Right lobe of liver (tissue), 6 donors: ENCODE measurements around the gene SCAF8. TPM values are rescaled to one million over a fixed set of nuclear protein-coding genes. Genes with fewer than 3 reads are reported as not detected.

ENCODE experiments used
- ATAC-seq, 4 donors: fragments of 200-7000 bp; cut with Tn5 transposase; one replicate each; pipeline ENCODE4 v1.9.1; 2020; ENCODE audit warnings: mild to moderate bottlenecking in 4 of 4, moderate library complexity in 4 of 4
- DNase-seq, 3 donors: peaks; one replicate each; pipeline ENCODE4 v3.0.0-alpha.2; 2020
- H3K27ac ChIP-seq, 3 donors: fragments of 200-600 bp; one replicate each; pipeline ENCODE4 v1.8.0; 2022
- H3K27me3 ChIP-seq, 2 donors: fragments of 200-600 bp; one replicate each; pipeline ENCODE4 v1.8.0; 2022
- H3K36me3 ChIP-seq, 4 donors: fragments of 200-600 bp; sonication (generic) in 1 of 4; one replicate each; pipeline versions ENCODE4 v1.5.1 to v1.8.0; 2017 to 2022; ENCODE audit warnings: control low read depth in 1 of 4
- H3K4me1 ChIP-seq, 4 donors: fragments of 200-600 bp; sonication (generic) in 1 of 4; one replicate each; pipeline versions ENCODE4 v1.5.1 to v1.8.0; 2017 to 2022; ENCODE audit warnings: control low read depth in 1 of 4
- H3K4me3 ChIP-seq, 3 donors: fragments of 200-600 bp; one replicate each; pipeline ENCODE4 v1.8.0; 2022
- H3K9me3 ChIP-seq, 4 donors: fragments of 200-600 bp; sonication (generic) in 1 of 4; one replicate each; pipeline versions ENCODE4 v1.5.1 to v1.8.0; 2017 to 2022; ENCODE audit warnings: control low read depth in 1 of 4
- CTCF ChIP-seq, 4 donors: fragments of 200-600 bp in 3 of 4; fragments of 450-650 bp in 1 of 4; IDR thresholded peaks; one replicate each; pipeline versions ENCODE4 v1.5.1 to v1.8.0; 2016 to 2022; ENCODE audit warnings: antibody characterized with exemption in 4 of 4, mild to moderate bottlenecking in 2 of 4
- POLR2A ChIP-seq: fragments of 450-650 bp; IDR thresholded peaks from one replicate; pipeline ENCODE4 v1.6.1; 2017; ENCODE audit warnings: antibody characterized with exemption, mild to moderate bottlenecking
- WGBS: methylation state at CpG from one replicate; pipeline ENCODE4 v1.1.6; 2018; ENCODE audit warnings: low coverage, low lambda C conversion rate; ENCODE audit not compliant: insufficient coverage; ENCODE audit errors: missing lambda C conversion rate; 5-methylcytosine and 5-hydroxymethylcytosine counted together
- intact Hi-C, 2 donors: fragments of 100-400 bp; cut with DNase I; formaldehyde crosslinking; loops; one replicate each; pipeline versions ENCODE4 v1.11.2 to v1.14.1; 2022
- total RNA-seq, 6 experiments: library from RNA; depleted of rRNA in 2 of 6; stranded (reverse); fragments of >200 nt in 2 of 6; fragmentation: NEBNext Ultra II Directional in 3 of 6; extraction: Animal tissue kit (Norgen Biotek cat#: 25700) in 3 of 6; gene quantifications; one replicate each; pipeline versions ENCODE4 v1.1.0 to v1.2.4, GENCODE V29; 2016 to 2023
- donor health status: DM: no; HTN: yes; CAD: no.
- donor health status: DM: no; HTN: no; CAD: no.
- donor health status: DM: no; HTN: no; CAD: no.
- donor health status: DM: no; HTN: yes; CAD: no.
- donor health status: DM: no; HTN: yes; CAD: no.

SCAF8 gene
- total RNA-seq, 6 experiments from 2014 or later, result 12.7 to 17.2 (median 14.3) TPM

- Histone ChIP-seq H3K36me3 (peaks cover 0 to 60% (median 26%) of the 10 kb centered on the region in 4 donors), H3K4me1 (no peaks in the 10 kb centered on the region), H3K27me3 (no peaks in the 10 kb centered on the region), H3K4me3 (no peak overlapping the region), H3K9me3 (no peaks in the 10 kb centered on the region), H3K27ac (no peak overlapping the region)
- TF ChIP-seq CTCF (IDR thresholded peaks at IDR 0.05) (no peak), POLR2A (no peak)
- intact Hi-C loops, result no loop called here
- ATAC-seq (no peak), DNase-seq (no peak)
- 95% methylated on average over 1 of the region's 1 CpG for WGBS
Measured at GRCh38 chr6:154829970-154830369, 96.8 kb downstream of the SCAF8 start.

DNA sequence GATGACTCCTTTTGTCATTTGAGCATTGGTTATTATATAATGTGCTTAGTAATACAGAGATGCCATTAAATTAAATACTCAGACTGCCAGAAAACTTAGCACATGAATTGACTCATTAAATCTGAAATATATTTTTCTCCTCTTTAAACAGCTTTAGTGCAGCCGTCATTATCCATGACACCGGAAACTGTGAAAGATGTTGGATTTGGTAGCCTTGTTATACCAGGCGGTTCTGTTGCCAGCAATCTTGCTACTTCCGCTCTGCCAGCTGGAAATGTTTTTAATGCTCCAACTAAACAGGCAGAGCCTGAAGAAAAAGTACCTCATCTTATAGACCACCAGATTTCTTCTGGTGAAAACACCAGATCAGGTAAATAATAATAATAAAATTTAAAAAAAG is 97.6 kb downstream of the SCAF8 start:
- intact Hi-C loops, result no loop called here
- H3K4me3 ChIP-seq, result no peak overlapping the region
- ATAC-seq (no peak), DNase-seq (no peak)
- 97% methylated on average over 4 of the region's 4 CpGs for WGBS
- H3K27ac ChIP-seq, result no peak overlapping the region
- H3K9me3 ChIP-seq, result no peaks in the 10 kb centered on the region
- TF ChIP-seq CTCF (IDR thresholded peaks at IDR 0.05) (no peak), POLR2A (no peak)
- H3K27me3 ChIP-seq, result no peaks in the 10 kb centered on the region
- H3K4me1 ChIP-seq, result no peaks in the 10 kb centered on the region
- H3K36me3 ChIP-seq, result peaks cover 0 to 56% (median 26%) of the 10 kb centered on the region in 4 donors

DNA sequence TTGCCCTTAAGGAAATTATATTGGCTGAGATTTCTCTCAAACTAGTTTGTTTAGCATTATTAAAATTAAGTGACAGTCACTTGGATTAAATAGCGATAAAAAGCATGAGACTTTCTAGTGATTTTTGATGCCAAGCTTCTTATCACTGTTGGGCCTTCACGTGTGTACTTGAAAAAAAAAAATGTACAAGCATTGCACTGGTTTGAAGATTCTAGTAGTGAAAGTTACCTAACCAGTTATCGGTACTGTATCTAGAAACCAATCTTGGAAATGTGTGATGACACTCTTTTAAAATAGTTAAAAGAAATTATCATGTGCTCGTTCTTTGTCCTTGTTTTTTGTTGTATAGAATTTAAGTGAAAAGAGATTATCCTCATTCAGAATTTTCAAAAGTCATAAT is 102.1 kb downstream of the SCAF8 start:
- H3K36me3 ChIP-seq, result peaks cover 0 to 33% (median 17%) of the 10 kb centered on the region in 4 donors
- no peak for ATAC-seq
- H3K27me3 ChIP-seq, result no peaks in the 10 kb centered on the region
- no peak for TF ChIP-seq POLR2A
- no peak for TF ChIP-seq CTCF (IDR thresholded peaks at IDR 0.05)
- intact Hi-C loops, result no loop called here
- H3K4me1 ChIP-seq, result no peaks in the 10 kb centered on the region
- no peaks in the 10 kb centered on the region for H3K9me3 ChIP-seq
- H3K27ac ChIP-seq, result no peak overlapping the region
- no peak overlapping the region for H3K4me3 ChIP-seq
- no peak for DNase-seq
- 32% methylated on average over 4 of the region's 4 CpGs for WGBS

DNA sequence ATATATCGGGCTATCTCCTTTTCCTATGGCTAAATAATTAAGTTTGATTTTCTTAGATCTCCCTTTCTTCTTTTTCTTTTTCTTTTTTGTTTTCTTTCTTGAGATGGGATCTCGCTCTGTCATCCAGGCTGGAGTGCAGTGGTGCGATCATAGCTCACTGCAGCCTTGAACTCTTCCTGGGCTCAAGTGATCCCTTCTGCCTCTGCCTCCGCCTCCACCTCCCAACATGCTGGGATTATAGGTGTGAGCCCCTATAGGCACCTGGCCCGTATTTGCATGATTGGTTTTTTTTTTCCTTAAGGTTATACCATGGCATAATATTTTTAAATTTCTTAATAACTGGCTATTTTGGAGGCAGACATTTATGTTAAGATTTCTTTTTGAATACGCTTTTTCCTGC is 106.3 kb downstream of the SCAF8 start:
- TF ChIP-seq POLR2A (no peak), CTCF (IDR thresholded peaks at IDR 0.05) (no peak)
- intact Hi-C loops, result no loop called here
- 94% methylated on average over 6 of the region's 6 CpGs for WGBS
- no peak for DNase-seq
- ATAC-seq, result no peak
- Histone ChIP-seq H3K4me1 (no peaks in the 10 kb centered on the region), H3K9me3 (no peaks in the 10 kb centered on the region), H3K27me3 (no peaks in the 10 kb centered on the region), H3K4me3 (no peak overlapping the region), H3K27ac (no peak overlapping the region), H3K36me3 (no peaks in the 10 kb centered on the region)

DNA sequence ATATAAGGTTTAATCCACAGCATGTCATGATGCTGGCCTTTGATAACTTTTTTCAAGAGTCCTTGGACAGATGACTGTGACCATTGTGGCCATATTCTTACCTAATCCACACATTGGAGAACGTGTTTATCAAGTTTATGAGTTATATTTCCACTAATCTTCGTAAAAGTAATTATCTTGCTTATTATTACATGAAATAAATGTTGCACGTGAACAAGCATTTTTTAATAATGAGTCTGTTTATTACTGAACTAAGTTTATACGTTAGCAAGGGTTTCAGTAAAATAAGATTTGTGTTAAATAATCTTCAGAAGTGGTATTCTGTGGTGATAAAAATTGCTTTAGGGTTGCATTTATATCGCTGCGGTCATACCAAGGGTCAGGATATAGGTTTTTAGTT is 107.1 kb downstream of the SCAF8 start:
- DNase-seq, result no peak
- 93% methylated on average over 6 of the region's 6 CpGs for WGBS
- intact Hi-C loops, result no loop called here
- no peaks in the 10 kb centered on the region for H3K27me3 ChIP-seq
- H3K9me3 ChIP-seq, result no peaks in the 10 kb centered on the region
- H3K27ac ChIP-seq, result no peak overlapping the region
- H3K4me3 ChIP-seq, result no peak overlapping the region
- TF ChIP-seq POLR2A (no peak), CTCF (IDR thresholded peaks at IDR 0.05) (no peak)
- ATAC-seq, result no peak
- H3K36me3 ChIP-seq, result no peaks in the 10 kb centered on the region
- no peaks in the 10 kb centered on the region for H3K4me1 ChIP-seq
